Neural crest cell (in vitro differentiated cells): ENCODE data around the gene SH3BP1. TPM values are rescaled to one million over a fixed set of nuclear protein-coding genes. Genes with fewer than 3 reads are reported as not detected.

Source experiments
- DNase-seq: peaks from one replicate; pipeline ENCODE4 v3.0.0; 2021; ENCODE audit warnings: low read depth, mixed read lengths, low spot score
- H3K27ac Mint-ChIP-seq: one replicate; pipeline ENCODE4 v1.8.0; 2021; ENCODE audit warnings: mild to moderate bottlenecking, mixed read lengths; ENCODE audit not compliant: unreplicated experiment
- H3K27me3 Mint-ChIP-seq: 2 replicates; pipeline ENCODE4 v1.8.0; 2021; ENCODE audit warnings: low read depth, mild to moderate bottlenecking, mixed read lengths
- H3K36me3 Mint-ChIP-seq: 2 replicates; pipeline ENCODE4 v1.8.0; 2021; ENCODE audit warnings: low read depth, mild to moderate bottlenecking, mixed read lengths
- H3K4me1 Mint-ChIP-seq: 2 replicates; pipeline ENCODE4 v1.8.0; 2021; ENCODE audit warnings: mixed read lengths
- H3K4me3 Mint-ChIP-seq: one replicate; pipeline ENCODE4 v1.8.0; 2021; ENCODE audit warnings: mild to moderate bottlenecking, mixed read lengths
- H3K9me3 Mint-ChIP-seq: 2 replicates; pipeline ENCODE4 v1.8.0; 2021; ENCODE audit warnings: mixed read lengths
- CTCF ChIP-seq: fragments of 200-600 bp; sonication (generic); conservative IDR thresholded peaks from 2 replicates; pipeline ENCODE4 v1.5.0; 2021; ENCODE audit warnings: antibody characterized with exemption, mild to moderate bottlenecking
- total RNA-seq: library from RNA; stranded (reverse); gene quantifications from 2 replicates; pipeline ENCODE4 v1.2.1, GENCODE V29; 2021

The SH3BP1 gene
- total RNA-seq, 1 donor from 2014 or later: 36.4 TPM

DNA sequence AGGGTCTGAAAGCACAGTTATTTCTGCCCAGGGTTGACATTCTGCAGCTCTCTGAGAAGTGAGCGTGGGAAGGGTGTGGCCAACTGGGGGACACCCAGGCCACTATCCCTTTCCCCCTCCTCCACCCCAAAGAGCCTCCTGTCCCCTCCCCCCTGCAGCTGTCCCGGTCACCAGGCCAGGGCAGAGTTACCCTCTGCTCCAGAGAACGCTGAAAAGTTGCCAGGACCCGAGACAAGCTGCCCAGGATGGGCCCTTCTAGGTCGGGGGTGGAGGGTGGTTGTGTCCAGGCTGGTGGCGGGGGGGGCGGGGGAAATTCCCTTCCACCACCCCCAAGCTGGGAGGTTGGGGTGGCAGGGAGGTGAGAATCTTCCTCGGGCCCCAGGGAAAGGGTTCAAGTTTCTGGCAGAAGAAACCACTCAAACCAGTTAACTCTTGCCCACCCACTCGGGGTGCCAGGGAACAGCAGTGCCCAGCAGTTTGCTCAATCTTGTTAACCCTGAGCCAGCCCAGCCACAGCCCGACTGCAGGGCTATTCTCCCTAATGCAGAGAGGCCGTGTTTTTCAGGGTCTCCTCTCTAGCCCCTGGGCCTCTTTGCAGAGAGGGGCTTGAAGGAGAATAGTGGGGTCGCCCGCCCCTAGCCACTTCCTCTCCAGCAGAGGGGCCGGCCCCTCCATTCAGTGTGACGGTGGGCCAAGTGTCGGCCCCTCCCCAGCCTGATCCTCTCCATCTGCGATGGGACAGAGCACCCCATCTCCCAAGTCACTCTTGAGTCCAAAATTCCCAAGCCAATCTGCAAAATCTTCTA lies 36.7 kb downstream of the SH3BP1 start:
- Mint-ChIP-seq H3K27ac (no peak overlapping the region), H3K36me3 (no peaks in the 10 kb centered on the region), H3K9me3 (no peaks in the 10 kb centered on the region), H3K4me3 (peak overlapping the region; percentile 56), H3K27me3 (peaks cover 5% of the 10 kb centered on the region), H3K4me1 (peaks cover 10% of the 10 kb centered on the region)
- no peak for DNase-seq
- TF ChIP-seq CTCF: no peak

GRCh38 chr22:37676736-37677492 lies 37.4 kb downstream of the SH3BP1 start:
- TF ChIP-seq CTCF: no peak
- Mint-ChIP-seq H3K4me3 (peak overlapping the region; percentile 82), H3K36me3 (no peaks in the 10 kb centered on the region), H3K27ac (no peak overlapping the region), H3K9me3 (no peaks in the 10 kb centered on the region), H3K27me3 (peaks cover 5% of the 10 kb centered on the region), H3K4me1 (peaks cover 14% of the 10 kb centered on the region)
- DNase-seq: peak; percentile 37

DNA sequence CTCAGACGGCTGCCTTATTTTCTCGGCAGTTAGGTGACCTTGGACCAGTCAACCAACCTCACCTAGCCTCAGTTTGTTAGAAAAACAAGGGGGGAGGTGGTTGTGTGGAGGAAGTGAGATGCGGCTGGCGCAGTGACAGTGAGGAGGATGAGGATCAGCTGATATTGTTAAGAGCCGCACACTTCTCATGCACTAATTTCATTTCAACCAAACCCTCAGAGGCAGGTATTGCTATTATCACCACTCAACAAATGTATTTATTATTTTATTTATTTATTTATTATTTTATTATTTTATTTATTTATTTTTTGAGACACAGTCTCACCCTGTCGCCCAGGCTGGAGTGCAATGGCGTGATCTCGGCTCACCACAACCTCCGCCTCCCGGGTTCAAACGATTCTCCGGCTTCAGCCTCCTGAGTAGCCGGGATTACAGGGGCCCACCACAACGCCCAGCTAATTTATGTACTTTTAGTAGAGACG lies 38.1 kb downstream of the SH3BP1 start:
- H3K36me3 Mint-ChIP-seq: no peaks in the 10 kb centered on the region
- H3K9me3 Mint-ChIP-seq: no peaks in the 10 kb centered on the region
- H3K4me1 Mint-ChIP-seq: peaks cover 14% of the 10 kb centered on the region
- no peak for TF ChIP-seq CTCF
- DNase-seq: no peak
- peaks cover 5% of the 10 kb centered on the region for H3K27me3 Mint-ChIP-seq
- H3K4me3 Mint-ChIP-seq: peak overlapping the region; percentile 82
- no peak overlapping the region for H3K27ac Mint-ChIP-seq

- no peak for DNase-seq
- Mint-ChIP-seq H3K4me1 (peaks cover 14% of the 10 kb centered on the region), H3K36me3 (no peaks in the 10 kb centered on the region), H3K4me3 (no peak overlapping the region), H3K9me3 (no peaks in the 10 kb centered on the region), H3K27me3 (peaks cover 5% of the 10 kb centered on the region), H3K27ac (no peak overlapping the region)
- TF ChIP-seq CTCF: no peak
Measured at GRCh38 chr22:37678372-37678771, 38.9 kb downstream of the SH3BP1 start.

DNA sequence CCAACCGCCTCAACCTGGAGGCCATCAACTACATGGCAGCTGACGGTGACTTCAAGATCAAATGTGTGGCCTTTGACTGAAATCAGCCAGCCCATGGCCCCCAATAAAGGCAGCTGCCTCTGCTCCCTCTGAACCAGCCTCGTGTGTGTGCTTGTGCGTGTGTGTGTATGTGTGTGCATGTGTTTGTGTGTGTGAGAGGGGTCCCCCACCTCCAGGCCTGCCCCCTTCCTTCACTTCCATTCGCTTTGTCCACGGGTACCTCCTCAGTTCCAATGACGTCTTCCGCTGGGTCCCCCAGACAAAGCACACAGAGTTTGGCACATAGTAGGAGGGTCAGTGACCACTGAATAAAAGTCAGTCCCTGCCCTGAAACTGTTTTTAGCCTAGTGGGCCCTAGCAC lies 40.2 kb downstream of the SH3BP1 start:
- H3K27ac Mint-ChIP-seq: no peak overlapping the region
- H3K9me3 Mint-ChIP-seq: no peaks in the 10 kb centered on the region
- no peak for DNase-seq
- peaks cover 5% of the 10 kb centered on the region for H3K27me3 Mint-ChIP-seq
- H3K4me1 Mint-ChIP-seq: peaks cover 14% of the 10 kb centered on the region
- H3K36me3 Mint-ChIP-seq: no peaks in the 10 kb centered on the region
- H3K4me3 Mint-ChIP-seq: peak overlapping the region; percentile 16
- TF ChIP-seq CTCF: no peak
